Measurements from ENCODE around the gene CCDC88B.

GRCh38 chr11:64347193-64347867, 7.3 kb downstream of the CCDC88B start:
- TF ChIP-seq, protein P1, sequence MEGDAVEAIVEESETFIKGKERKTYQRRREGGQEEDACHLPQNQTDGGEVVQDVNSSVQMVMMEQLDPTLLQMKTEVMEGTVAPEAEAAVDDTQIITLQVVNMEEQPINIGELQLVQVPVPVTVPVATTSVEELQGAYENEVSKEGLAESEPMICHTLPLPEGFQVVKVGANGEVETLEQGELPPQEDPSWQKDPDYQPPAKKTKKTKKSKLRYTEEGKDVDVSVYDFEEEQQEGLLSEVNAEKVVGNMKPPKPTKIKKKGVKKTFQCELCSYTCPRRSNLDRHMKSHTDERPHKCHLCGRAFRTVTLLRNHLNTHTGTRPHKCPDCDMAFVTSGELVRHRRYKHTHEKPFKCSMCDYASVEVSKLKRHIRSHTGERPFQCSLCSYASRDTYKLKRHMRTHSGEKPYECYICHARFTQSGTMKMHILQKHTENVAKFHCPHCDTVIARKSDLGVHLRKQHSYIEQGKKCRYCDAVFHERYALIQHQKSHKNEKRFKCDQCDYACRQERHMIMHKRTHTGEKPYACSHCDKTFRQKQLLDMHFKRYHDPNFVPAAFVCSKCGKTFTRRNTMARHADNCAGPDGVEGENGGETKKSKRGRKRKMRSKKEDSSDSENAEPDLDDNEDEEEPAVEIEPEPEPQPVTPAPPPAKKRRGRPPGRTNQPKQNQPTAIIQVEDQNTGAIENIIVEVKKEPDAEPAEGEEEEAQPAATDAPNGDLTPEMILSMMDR (conservative IDR thresholded peaks at IDR 0.05; ENCODE audit: low read length), result no peak
- no peak for TF ChIP-seq EZH2phosphoT487 (IDR thresholded peaks at IDR 0.05; ENCODE audit: borderline replicate concordance)
